Stimulated activated CD4-positive, alpha-beta T cell treated with anti-CD3 and anti-CD28 coated beads, Interleukin-2, amount 100 ng/mL, for 4 hours (primary cell): ENCODE measurements around the gene SH3RF2.
"Not testable (repeated sequence)": the region's sequence is repeated elsewhere in the genome, so short reads cannot be mapped to it uniquely, and the experiment has no call there.

ENCODE experiments used
- DNase-seq: peaks from one replicate; pipeline ENCODE4 v3.0.0-alpha.2; 2020; ENCODE audit warnings: low read depth

The SH3RF2 gene

GRCh38 chr5:146084376-146084775, 148.0 kb downstream of the SH3RF2 start:
- DNase-seq: no peak

- DNase-seq: no peak
Observed at GRCh38 chr5:146088098-146088497, 151.7 kb downstream of the SH3RF2 start.

- DNase-seq: no peak
Observed at GRCh38 chr5:146089287-146089686, 152.9 kb downstream of the SH3RF2 start.

GRCh38 chr5:146091881-146092280, 155.5 kb downstream of the SH3RF2 start:
- no peak for DNase-seq

GRCh38 chr5:146098047-146098446, 161.7 kb downstream of the SH3RF2 start:
- DNase-seq: no peak

- no peak for DNase-seq
Observed at GRCh38 chr5:146101646-146102045, 165.3 kb downstream of the SH3RF2 start.

- no peak for DNase-seq
Observed at GRCh38 chr5:146103594-146103993, 167.2 kb downstream of the SH3RF2 start.

- no peak for DNase-seq
Observed at GRCh38 chr5:146105477-146105876, 169.1 kb downstream of the SH3RF2 start, which contains the start of gene PLAC8L1. Gene PLAC8L1, minus strand, starts transcription at chr5:146105577. Its CDS starts 1,266 bp downstream, at chr5:146104311.

- DNase-seq: no peak
Observed at GRCh38 chr5:146107901-146108300, 171.5 kb downstream of the SH3RF2 start.

- not testable (repeated sequence) for DNase-seq
Observed at GRCh38 chr5:146108870-146109269, 172.5 kb downstream of the SH3RF2 start.

- DNase-seq: no peak
Observed at GRCh38 chr5:146109379-146109778, 173.0 kb downstream of the SH3RF2 start.

- DNase-seq: no peak
Observed at GRCh38 chr5:146111409-146111808, 175.0 kb downstream of the SH3RF2 start.

GRCh38 chr5:146112476-146112875, 176.1 kb downstream of the SH3RF2 start:
- DNase-seq: no peak
